GM13977 (cell line): ENCODE measurements around the gene LRCH4.
"Not testable (repeated sequence)": the region's sequence is repeated elsewhere in the genome, so short reads cannot be mapped to it uniquely, and the experiment has no call there.

Experiments
- DNase-seq: peaks from one replicate; pipeline ENCODE4 v3.0.0; 2012; ENCODE audit warnings: low spot score
- in situ Hi-C: fragments of 300-500 bp; cut with MboI; formaldehyde crosslinking; loops from one replicate; pipeline ENCODE4 v1.12.0; 2022; ENCODE audit warnings: low sequenced_read_pairs, low pct_unique_long_range_greater_than_20kb, mixed read lengths, inconsistent platforms; ENCODE audit not compliant: unreplicated experiment
- TF ChIP-seq, protein P1 (sequence below): IDR thresholded peaks from 2 replicates; pipeline ENCODE4 v1.5.1; 2012; ENCODE audit warnings: mild to moderate bottlenecking, control low read depth; ENCODE audit not compliant: insufficient read depth; ENCODE audit errors: extremely low read depth, missing control alignments

Gene LRCH4

GRCh38 chr7:100566018-100566531 is 19.9 kb downstream of the LRCH4 start:
- in situ Hi-C loops: no loop called here
- TF ChIP-seq, protein P1, sequence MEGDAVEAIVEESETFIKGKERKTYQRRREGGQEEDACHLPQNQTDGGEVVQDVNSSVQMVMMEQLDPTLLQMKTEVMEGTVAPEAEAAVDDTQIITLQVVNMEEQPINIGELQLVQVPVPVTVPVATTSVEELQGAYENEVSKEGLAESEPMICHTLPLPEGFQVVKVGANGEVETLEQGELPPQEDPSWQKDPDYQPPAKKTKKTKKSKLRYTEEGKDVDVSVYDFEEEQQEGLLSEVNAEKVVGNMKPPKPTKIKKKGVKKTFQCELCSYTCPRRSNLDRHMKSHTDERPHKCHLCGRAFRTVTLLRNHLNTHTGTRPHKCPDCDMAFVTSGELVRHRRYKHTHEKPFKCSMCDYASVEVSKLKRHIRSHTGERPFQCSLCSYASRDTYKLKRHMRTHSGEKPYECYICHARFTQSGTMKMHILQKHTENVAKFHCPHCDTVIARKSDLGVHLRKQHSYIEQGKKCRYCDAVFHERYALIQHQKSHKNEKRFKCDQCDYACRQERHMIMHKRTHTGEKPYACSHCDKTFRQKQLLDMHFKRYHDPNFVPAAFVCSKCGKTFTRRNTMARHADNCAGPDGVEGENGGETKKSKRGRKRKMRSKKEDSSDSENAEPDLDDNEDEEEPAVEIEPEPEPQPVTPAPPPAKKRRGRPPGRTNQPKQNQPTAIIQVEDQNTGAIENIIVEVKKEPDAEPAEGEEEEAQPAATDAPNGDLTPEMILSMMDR: no peak
- no peak for DNase-seq

- in situ Hi-C loops: no loop called here
- no peak for DNase-seq
- TF ChIP-seq, protein P1: no peak
Observed at GRCh38 chr7:100565133-100565571, 20.8 kb downstream of the LRCH4 start.

- in situ Hi-C loops, DNase-seq: not testable (repeated sequence)
Observed at GRCh38 chr7:100564405-100564804, 21.5 kb downstream of the LRCH4 start.

DNA sequence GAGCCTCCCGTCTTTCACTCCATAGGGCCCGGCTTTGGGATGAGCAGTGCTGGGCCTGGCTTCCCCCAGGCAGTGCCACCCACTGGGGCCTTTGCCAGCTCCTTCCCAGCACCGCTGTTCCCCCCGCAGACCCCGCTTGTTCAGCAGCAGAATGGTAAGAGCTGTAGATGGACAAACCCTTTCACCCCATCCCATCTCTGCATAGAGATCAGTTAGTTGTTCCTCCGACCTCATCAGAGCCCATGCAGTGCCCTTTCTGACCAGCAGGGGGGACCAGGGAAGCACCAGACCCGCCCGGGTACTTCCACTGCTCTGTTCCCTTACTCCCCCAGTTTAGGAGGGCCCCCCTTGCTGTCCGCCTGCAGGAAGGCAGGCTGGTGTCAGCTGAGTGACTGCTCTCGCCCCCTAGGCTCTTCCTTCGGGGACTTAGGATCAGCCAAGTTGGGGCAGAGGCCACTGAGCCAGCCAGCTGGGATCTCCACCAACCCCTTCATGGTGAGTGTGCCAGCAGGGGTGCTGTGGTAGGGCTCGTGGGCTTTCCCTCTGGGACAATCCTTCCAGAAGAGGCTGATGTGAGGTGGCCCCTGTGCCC is 22.0 kb downstream of the LRCH4 start:
- in situ Hi-C loops: no loop called here
- DNase-seq: peak; percentile 86
- TF ChIP-seq, protein P1: peak; percentile 87

DNA sequence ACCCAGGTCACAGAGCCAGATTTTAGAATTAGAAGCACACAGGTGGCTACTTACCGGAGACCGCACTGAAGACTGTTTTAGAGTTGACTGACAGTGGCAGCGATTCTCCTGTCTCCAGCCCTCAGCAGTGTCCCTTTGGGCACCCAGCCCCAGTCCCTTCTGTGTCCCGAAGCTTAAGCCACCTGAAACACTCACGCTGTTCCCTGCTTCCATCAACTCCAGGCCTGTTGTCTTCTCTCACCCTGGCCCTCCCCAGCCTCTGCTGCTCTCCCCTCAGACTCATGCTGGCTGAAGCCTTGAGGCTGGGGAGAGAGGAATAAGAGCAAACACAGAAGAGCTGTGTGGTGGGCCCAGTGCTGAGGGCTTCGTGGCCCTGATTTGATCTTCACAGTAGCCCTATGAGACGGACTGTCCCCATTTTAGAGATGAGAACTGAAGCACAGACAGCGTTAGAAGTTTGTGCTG is 22.8 kb downstream of the LRCH4 start:
- TF ChIP-seq, protein P1: no peak
- in situ Hi-C loops: no loop called here
- no peak for DNase-seq

DNA sequence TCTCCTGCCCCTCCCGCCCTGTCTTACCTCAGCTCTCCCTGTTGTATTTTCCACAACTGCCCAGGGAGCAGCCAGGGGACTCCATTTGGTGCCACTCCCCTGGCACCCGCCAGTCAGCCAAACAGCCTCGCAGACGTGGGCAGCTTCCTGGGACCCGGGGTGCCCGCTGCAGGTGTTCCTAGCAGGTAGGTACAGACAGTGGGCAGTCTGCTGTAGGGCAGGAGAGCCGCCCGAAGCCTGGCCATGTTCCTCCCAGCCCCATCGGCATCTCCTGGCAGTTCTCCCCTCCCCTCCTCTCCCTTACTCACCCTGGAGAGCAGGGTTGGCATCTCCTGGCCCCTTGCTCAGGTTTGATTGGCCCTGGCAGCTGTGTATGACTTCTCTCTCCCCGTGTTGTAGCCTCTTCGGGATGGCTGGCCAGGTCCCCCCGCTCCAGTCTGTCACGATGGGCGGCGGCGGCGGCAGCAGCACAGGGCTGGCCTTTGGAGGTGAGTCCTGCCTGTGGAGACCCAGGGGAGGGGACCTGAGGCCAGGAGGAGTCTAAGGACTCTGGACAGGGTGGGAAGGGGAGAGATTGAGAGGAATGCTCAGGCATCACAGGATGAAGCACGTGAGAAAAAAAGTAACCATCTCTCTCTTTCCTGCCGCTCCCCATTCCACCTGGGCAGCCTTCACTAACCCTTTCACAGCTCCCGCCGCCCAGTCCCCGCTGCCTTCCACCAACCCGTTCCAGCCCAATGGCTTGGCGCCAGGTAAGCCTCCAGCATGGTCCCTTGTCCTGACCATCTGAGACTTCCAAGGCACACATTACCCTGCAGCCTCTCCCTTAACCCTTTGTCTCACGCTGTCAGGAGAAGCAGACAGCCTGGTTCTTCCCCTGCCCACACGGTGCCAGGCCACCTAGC is 23.5 kb downstream of the LRCH4 start:
- in situ Hi-C loops: no loop called here
- DNase-seq: no peak
- TF ChIP-seq, protein P1: no peak
